Peyer's patch (tissue), 4 donors: ENCODE data around the gene PLAU. TPM values are rescaled to one million over a fixed set of nuclear protein-coding genes. Genes with fewer than 3 reads are reported as not detected.

Experiments
- DNase-seq, 3 donors: peaks; one replicate each; pipeline ENCODE4 v3.0.0-alpha.2; 2017 to 2019
- H3K27ac ChIP-seq, 4 donors: fragments of 200-600 bp; sonication (generic); one replicate each; pipeline ENCODE4 v1.5.1; 2016 to 2019
- H3K27me3 ChIP-seq, 2 donors: fragments of 200-600 bp; sonication (generic); one replicate each; pipeline ENCODE4 v1.5.1; 2019
- H3K36me3 ChIP-seq, 3 donors: fragments of 200-600 bp; sonication (generic); one replicate each; pipeline ENCODE4 v1.5.1; 2016 to 2019
- H3K4me1 ChIP-seq, 4 donors: fragments of 200-600 bp; sonication (generic); one replicate each; pipeline ENCODE4 v1.5.1; 2016 to 2019
- H3K4me3 ChIP-seq, 4 donors: fragments of 200-600 bp; sonication (generic); 1 replicate in 3 of 4; 2 replicates in 1 of 4; pipeline ENCODE4 v1.5.1; 2016 to 2019; ENCODE audit warnings: mild to moderate bottlenecking in 1 of 4
- H3K9me3 ChIP-seq, 4 donors: fragments of 200-600 bp; sonication (generic); one replicate each; pipeline ENCODE4 v1.5.1; 2016 to 2019; ENCODE audit warnings: mild to moderate bottlenecking in 1 of 4
- POLR2A ChIP-seq, 2 donors: fragments of 450-650 bp; IDR thresholded peaks; one replicate each; pipeline ENCODE4 v1.5.1; 2017; ENCODE audit warnings: antibody characterized with exemption in 2 of 2, mild to moderate bottlenecking in 2 of 2, moderate library complexity in 2 of 2
- total RNA-seq, 4 donors: library from RNA; depleted of rRNA; stranded (reverse); fragments of >200 nt; gene quantifications; one replicate each; pipeline ENCODE4 v1.1.0, GENCODE V29; 2016
- TF ChIP-seq, protein P1 (sequence below), 6 experiments: fragments of 450-650 bp in 4 of 6; fragments of 200-600 bp in 2 of 6; sonication (generic) in 1 of 6; IDR thresholded peaks; one replicate each; pipeline ENCODE4 v1.5.1; 2017 to 2019; ENCODE audit warnings: antibody characterized with exemption in 6 of 6, mild to moderate bottlenecking in 3 of 6, moderate library complexity in 1 of 6

Gene PLAU
- total RNA-seq, 4 donors from 2014 or later = 0.53 to 6.6 (median 2.7) TPM

DNA sequence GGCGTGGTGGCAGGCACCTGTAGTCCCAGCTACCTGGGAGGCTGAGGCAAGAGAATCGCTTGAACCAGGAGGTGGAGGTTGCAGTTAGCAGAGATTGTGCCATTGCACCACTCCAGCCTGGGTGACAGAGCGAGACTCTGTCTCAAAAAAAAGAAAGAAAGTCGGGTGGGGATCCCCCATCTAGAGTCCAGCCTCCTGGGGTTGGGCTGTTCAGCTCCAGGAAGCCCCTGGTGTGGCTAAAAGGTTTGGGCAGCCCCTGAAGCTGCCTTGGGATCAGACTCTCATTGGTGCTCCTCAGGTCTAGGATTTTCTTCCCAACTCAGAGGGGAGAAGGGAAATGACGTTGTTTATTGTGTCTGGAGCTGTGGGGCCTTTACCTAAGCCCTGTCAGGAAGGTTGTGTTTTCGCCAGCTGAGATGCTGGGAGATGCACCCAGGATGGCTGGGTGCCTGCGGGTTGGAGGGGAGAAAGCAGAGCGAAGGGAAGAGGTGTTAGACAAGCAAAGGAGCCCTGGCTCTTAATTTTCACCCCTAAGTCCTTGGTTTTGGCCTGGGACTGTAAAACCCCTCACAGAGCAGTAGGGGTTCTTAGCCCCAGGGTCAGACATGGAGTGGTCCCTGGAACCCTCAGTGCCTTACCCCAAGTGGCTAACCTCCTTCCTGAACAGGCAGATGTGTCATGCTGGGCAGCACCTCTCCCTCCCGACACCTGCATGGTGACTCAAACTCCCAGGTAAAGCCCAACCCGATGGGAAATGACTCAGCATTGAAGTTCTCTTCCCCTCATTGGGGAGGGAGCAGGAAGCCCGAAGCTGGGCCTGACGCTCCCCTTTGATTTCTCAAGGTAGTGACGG lies 21.1 kb downstream of the PLAU start:
- Histone ChIP-seq H3K27ac (no peak overlapping the region), H3K4me3 (no peak overlapping the region), H3K9me3 (no peaks in the 10 kb centered on the region), H3K27me3 (no peaks in the 10 kb centered on the region), H3K36me3 (no peaks in the 10 kb centered on the region), H3K4me1 (no peaks in the 10 kb centered on the region)
- peak in 1 of 3 donors; percentile 77 for DNase-seq
- TF ChIP-seq, protein P1, sequence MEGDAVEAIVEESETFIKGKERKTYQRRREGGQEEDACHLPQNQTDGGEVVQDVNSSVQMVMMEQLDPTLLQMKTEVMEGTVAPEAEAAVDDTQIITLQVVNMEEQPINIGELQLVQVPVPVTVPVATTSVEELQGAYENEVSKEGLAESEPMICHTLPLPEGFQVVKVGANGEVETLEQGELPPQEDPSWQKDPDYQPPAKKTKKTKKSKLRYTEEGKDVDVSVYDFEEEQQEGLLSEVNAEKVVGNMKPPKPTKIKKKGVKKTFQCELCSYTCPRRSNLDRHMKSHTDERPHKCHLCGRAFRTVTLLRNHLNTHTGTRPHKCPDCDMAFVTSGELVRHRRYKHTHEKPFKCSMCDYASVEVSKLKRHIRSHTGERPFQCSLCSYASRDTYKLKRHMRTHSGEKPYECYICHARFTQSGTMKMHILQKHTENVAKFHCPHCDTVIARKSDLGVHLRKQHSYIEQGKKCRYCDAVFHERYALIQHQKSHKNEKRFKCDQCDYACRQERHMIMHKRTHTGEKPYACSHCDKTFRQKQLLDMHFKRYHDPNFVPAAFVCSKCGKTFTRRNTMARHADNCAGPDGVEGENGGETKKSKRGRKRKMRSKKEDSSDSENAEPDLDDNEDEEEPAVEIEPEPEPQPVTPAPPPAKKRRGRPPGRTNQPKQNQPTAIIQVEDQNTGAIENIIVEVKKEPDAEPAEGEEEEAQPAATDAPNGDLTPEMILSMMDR (IDR thresholded peaks at IDR 0.05) = no peak
- TF ChIP-seq POLR2A (IDR thresholded peaks at IDR 0.05) = no peak

DNA sequence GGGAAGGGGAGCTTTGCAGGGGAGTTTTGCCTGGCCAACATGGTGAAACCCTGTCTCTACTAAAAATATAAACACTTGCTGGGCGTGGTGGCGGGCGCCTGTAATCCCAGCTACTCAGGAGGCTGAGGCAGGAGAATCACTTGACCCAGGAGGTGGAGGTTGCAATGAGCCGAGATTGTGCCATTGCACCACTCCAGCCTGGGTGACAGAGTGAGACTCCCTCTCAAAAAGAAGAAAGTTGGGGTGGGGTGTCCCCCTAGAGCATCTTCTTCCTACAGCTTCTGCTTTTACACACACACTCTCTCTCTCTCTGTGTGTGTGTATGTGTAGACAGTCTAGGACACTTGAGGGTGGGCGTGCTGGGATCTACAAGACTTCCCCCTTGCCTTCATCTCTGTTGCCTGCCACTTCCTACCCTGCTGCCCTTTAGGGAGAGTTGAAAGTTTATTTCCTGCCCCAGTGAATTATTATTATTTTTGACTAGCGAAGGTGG lies 21.7 kb downstream of the PLAU start:
- no peaks in the 10 kb centered on the region for H3K4me1 ChIP-seq
- no peaks in the 10 kb centered on the region for H3K27me3 ChIP-seq
- no peaks in the 10 kb centered on the region for H3K9me3 ChIP-seq
- no peak overlapping the region for H3K4me3 ChIP-seq
- DNase-seq = no peak
- TF ChIP-seq POLR2A (IDR thresholded peaks at IDR 0.05) = no peak
- H3K27ac ChIP-seq = no peak overlapping the region
- H3K36me3 ChIP-seq = no peaks in the 10 kb centered on the region

DNA sequence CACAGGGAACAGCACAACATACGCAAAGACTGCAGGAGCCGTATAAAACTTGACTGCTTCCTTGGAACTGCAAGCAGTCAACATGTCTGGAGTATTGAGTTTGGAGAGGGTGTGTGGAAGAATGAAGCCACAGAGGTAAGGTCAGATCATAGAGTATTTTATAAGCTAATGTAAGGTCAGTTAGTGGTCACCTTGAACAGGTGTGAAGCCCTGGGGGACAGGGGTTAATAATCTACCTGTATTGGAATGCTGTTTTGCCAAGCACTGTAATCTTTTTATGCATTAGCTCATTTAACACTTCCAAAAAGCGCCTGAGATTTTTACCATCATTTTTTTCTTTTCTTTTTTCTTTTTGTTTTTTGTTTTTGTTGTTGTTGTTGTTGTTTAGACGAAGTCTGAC lies 23.1 kb downstream of the PLAU start:
- Histone ChIP-seq H3K4me3 (no peak overlapping the region), H3K9me3 (no peaks in the 10 kb centered on the region), H3K4me1 (no peaks in the 10 kb centered on the region), H3K27me3 (no peaks in the 10 kb centered on the region), H3K27ac (no peak overlapping the region), H3K36me3 (no peaks in the 10 kb centered on the region)
- TF ChIP-seq POLR2A (IDR thresholded peaks at IDR 0.05) = no peak
- TF ChIP-seq, protein P1 (IDR thresholded peaks at IDR 0.05) = no peak
- DNase-seq = no peak

DNA sequence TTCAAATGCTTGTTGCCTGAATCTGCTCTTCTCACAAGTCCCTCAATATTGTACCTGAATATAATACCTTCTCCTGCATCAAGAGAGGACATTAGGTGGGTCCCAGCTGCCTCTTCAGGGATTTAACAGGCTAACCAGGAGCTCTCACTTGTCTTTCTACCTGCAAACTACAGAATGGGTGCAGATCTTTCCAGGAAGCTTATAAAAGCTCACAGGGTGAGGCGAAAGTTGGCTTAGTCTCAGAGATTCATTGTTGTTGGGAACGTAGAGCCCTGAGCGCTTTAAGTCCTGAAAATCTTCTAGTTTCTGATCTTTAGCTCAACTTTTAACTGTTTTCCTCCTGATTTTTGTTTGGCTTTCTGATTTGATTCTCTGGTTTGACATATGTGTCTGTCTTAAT lies 25.0 kb downstream of the PLAU start:
- H3K36me3 ChIP-seq = no peaks in the 10 kb centered on the region
- H3K4me3 ChIP-seq = no peak overlapping the region
- H3K27ac ChIP-seq = no peak overlapping the region
- no peak for DNase-seq
- H3K9me3 ChIP-seq = no peaks in the 10 kb centered on the region
- TF ChIP-seq, protein P1 (IDR thresholded peaks at IDR 0.05) = no peak
- no peak for TF ChIP-seq POLR2A (IDR thresholded peaks at IDR 0.05)
- H3K27me3 ChIP-seq = no peaks in the 10 kb centered on the region
- H3K4me1 ChIP-seq = no peaks in the 10 kb centered on the region

DNA sequence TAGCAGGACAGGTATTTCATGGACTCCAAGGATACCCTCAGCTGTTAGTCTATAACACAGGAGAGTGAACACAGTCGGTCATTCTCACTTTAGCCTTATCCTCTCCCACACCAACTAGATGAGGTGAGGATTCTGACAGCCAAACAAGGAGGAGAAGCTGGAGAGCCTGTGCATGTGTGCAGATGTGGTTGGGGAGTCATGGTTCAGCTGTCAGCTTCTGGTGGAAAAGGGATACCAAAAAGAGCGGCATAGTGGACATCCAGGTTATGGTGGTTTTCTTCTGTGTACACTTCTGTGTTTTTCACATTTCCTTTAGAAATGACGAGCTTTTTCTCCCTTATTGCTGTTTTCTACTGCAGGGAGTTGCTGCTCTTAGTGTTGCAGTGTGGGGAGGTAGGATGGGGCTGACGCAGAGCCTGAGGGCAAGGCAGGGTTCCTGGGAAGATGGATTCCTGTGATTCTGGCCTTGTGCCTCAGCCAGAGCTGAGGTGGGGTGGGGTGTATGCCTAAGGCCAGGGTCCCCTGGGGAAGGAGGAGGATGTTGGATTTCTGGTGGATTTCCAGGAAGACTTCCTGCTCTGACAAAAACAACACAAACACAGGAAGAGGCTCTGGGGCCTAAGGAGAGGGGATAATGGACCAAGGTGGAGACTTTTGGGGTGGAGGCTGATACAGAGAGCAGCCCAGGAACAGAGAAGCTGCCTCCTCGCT lies 26.6 kb downstream of the PLAU start:
- no peak for TF ChIP-seq POLR2A (IDR thresholded peaks at IDR 0.05)
- TF ChIP-seq, protein P1 (IDR thresholded peaks at IDR 0.05) = no peak
- Histone ChIP-seq H3K4me3 (no peak overlapping the region), H3K27ac (peak overlapping the region in 1 of 4 donors; percentile 10), H3K27me3 (no peaks in the 10 kb centered on the region), H3K9me3 (no peaks in the 10 kb centered on the region), H3K4me1 (no peaks in the 10 kb centered on the region), H3K36me3 (no peaks in the 10 kb centered on the region)
- no peak for DNase-seq
